GM18858 (cell line): ENCODE results near the gene CD84.
A peak's percentile ranks its signal among the peaks of the same experiment; 100 is the strongest.
"Not testable (repeated sequence)": the region's sequence is repeated elsewhere in the genome, so short reads cannot be mapped to it uniquely, and the experiment has no call there.

Source experiments
- ATAC-seq: cut with Tn5 transposase; IDR thresholded peaks from one replicate; pipeline ENCODE4 v1.9.1; 2021; ENCODE audit not compliant: unreplicated experiment

Gene CD84

GRCh38 chr1:160576390-160576789, 2.9 kb downstream of the CD84 start:
- no peak for ATAC-seq

GRCh38 chr1:160575112-160575664, 4.1 kb downstream of the CD84 start:
- ATAC-seq, result no peak

GRCh38 chr1:160570840-160571239, 8.5 kb downstream of the CD84 start:
- no peak for ATAC-seq

DNA sequence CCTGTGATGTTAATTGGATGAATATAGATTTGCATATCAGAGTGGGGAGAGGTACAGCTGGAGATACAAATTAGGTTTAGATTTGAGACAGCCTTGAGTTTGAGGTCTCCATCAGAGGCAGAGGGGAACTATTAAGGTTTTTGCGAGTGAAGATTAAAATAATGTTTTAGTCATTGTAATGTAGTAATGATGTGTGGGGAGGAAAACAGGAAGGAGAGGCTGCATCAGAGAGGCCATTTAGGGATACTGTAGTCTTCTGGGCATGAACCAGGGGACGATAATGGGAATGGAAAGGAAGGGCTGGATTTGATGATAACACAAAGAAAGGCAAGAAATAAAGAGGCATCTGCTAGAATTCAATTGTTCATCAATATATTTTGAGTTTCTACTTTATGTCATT, 9.5 kb downstream of the CD84 start:
- ATAC-seq, result no peak

- ATAC-seq, result no peak
Measured at GRCh38 chr1:160567858-160568682, 11.2 kb downstream of the CD84 start.

GRCh38 chr1:160567341-160567740, 12.0 kb downstream of the CD84 start:
- ATAC-seq, result no peak

DNA sequence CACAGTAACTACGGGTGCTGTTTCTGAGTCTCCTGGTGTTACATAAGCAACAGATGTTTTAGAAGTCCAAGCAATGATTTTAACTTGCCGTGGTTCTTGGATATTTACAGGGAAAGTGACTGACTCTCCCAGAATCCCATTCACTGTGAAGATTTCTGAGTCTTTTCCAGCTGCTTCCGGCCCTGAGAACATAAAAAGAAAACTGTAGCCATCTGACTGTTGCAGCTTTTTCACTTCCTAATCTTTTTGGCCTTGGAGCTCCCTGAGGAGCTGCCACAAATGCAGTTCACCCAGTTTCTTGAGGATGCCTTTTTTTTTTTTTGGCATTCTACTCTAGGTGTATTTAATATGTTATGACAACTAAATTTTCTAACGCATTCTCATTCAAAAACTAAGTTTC, 13.7 kb downstream of the CD84 start:
- no peak for ATAC-seq

DNA sequence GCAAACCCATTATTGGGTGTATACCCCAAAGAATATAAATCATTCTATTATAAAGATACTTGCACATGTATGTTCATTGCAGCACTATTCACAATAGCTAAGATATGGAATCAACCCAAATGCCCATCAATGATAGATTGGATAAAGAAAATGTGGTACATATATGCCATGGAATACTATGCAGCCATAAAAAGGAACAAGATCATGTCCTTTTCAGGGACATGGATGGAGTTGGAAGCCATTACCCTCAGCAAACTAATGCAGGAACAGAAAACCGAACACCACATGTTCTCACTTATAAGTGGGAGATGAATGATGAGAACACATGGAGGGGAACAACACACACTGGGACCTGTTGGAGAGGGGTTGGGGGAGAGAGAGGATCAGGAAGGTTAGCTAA, 16.1 kb downstream of the CD84 start:
- not testable (repeated sequence) for ATAC-seq

GRCh38 chr1:160562745-160563144, 16.6 kb downstream of the CD84 start:
- ATAC-seq, result not testable (repeated sequence)

GRCh38 chr1:160560806-160561205, 18.5 kb downstream of the CD84 start:
- ATAC-seq, result no peak

DNA sequence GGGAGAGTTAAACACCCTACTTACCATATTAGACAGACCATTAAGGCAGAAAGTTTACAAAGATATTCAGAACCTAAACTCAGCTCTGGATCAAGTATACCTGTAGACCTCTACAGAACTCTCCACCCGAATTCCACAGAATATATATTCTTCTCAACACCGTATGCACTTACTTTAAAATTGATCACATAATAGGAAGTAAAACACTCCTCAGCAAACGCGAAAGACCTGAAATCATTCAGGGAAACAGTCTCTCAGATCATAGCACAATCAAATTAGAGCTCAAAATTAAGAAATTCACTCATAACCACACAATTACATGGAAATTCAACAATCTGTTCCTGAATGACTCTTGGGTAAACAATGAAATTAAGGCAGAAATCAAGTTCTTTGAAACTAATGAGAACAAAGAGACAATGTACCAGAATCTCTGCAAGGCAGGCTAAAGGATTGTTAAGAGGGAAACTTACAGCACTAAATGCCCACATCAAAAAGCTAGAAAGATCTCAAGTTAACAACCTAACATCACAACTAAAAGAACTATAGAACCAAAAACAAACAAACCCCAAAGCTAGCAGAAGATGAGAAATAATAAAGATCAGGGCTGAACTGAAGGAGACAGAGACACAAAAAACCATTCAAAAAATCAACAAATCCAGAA, 19.1 kb downstream of the CD84 start:
- ATAC-seq, result no peak

DNA sequence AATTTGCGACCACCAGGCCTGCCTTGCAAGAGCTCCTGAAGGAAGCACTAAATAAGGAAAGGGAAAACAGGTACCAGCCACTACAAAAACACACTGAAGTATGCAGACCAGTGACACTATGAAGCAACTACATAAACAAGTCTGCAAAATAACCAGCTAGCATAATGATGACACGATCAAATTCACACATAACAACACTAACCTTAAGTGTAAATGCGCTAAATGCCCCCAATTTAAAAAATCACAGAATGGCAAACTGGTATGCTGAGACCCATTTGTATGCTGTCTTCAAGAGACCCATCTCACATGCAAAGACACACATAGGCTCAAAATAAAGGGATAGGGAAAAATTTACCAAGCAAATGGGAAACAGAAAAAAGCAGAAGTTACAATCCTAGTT, 19.9 kb downstream of the CD84 start:
- ATAC-seq, result not testable (repeated sequence)

GRCh38 chr1:160558660-160559380, 20.5 kb downstream of the CD84 start:
- no peak for ATAC-seq

DNA sequence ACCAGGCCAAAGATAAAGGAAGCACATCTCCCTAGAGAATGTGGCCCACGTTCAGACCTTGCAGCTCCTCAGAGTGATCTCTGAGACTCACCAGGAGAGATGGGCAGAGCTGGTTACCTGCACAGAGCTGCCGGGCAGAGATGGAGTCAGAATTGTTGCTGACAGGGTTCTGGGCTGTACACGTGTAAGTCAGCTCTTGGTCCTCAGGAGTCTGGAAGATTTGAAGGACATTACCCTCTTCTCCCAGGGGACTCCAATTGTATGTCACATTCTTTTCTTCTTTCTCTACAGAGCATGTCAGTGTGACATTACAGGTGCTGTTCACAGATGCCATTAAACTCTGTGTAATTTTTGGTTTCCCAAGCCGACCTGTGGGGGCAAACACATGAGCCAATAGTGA, 25.5 kb downstream of the CD84 start:
- ATAC-seq, result no peak

GRCh38 chr1:160552425-160552824, 26.9 kb downstream of the CD84 start:
- ATAC-seq, result no peak

DNA sequence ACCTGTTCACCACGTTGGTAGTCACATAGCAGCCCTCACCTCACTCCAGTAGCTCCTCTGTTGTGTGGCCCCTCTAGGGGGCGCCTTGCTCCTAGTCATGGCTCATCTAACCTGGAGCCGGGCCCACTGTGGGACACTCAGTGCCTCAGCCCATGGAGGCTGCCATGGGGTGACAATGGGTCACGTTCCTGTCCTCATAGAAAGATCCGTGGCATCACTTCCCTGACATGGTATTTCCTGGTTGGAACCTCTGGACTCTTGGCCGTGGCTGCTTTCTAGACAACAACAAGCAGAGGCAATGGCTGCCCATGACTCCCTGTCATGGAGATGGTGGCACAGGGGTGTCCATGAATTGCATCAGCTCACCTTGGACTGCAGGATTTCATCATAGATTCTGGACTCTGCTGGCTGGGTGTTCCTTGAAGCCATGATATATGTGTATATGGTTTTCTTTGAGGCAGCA, 28.7 kb downstream of the CD84 start:
- ATAC-seq, result no peak

GRCh38 chr1:160549665-160550006, 29.7 kb downstream of the CD84 start:
- no peak for ATAC-seq

GRCh38 chr1:160548960-160549664, 30.2 kb downstream of the CD84 start:
- peak; percentile 36 for ATAC-seq

DNA sequence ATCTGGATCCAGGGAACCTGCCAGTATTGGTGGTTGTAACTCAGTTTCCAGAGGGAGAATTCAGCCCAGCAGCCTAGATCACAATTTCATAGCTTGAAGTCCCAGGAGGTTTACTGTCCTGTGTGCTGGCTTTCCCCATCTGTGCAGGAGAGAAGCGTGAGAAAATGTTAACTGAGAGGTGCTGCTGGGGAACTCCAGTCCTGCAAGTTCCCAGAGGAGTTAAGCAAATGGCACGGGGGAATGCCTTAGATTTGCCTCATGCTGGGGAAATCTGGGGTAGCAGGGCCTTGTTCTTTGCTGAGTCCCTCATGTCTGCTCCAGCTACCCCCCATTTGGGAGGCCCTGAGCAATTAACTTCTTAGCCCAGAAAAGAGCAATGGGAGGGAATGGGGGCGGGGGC, 31.1 kb downstream of the CD84 start:
- ATAC-seq, result no peak

DNA sequence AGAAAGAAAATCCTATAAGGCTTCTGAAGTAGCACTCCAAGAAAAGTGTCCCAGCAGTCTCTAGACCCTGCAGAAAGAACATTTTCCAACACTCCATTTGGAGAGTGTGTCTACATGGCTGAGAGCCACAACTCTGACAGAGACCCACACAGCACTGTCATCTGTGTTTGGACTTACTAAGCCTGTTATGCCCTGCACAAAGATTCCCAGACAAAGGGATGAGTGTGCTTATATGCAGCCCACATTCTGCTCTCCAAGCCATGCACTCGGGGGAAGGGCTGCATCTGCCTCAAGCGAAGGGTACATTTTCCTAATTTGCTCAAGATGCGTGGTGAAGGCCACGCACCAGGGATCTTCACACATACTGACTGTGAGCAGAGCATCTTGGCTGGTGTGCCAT, 31.9 kb downstream of the CD84 start:
- ATAC-seq, result no peak

- no peak for ATAC-seq
Measured at GRCh38 chr1:160546942-160547341, 32.4 kb downstream of the CD84 start.
